HepG2 (cell line): Measurements from ENCODE around the gene SMIM45.
A peak's percentile ranks its signal among the peaks of the same experiment; 100 is the strongest.
"Not testable (repeated sequence)": the region's sequence is repeated elsewhere in the genome, so short reads cannot be mapped to it uniquely, and the experiment has no call there.

Source experiments
- ATAC-seq: fragments of 200-7000 bp; cut with Tn5 transposase; 3 replicates; pipeline ENCODE4 v1.9.1; 2020; ENCODE audit warnings: mild to moderate bottlenecking, moderate library complexity
- BruUV-seq: library from RNA; stranded (reverse); fragments of 400-500 nt; replicated peaks from 2 replicates; lab custom pipeline; 2021; lab: Mats Ljungman, UMichigan
- CTCF ChIA-PET: fragments of 300-600 bp; formaldehyde crosslinking; extraction: SDS; loops from one replicate; lab custom pipeline; 2021; ENCODE audit warnings: low total read pairs, inconsistent platforms, low intra/inter-chr PET ratio; lab: Yijun Ruan, JAX
- POLR2A ChIA-PET: fragments of 350-600 bp; sonication (Branson Sonifier 250); formaldehyde crosslinking; loops from one replicate; lab custom pipeline; 2020; ENCODE audit warnings: antibody characterized with exemption, inconsistent platforms; lab: Yijun Ruan, JAX
- DNase-seq: peaks from one replicate; pipeline ENCODE4 v3.0.0-alpha.2; 2015; ENCODE audit warnings: low spot score
- FAIRE-seq: peaks from 3 replicates; lab custom pipeline; 2011; peaks lifted over from hg19 to GRCh38; lab: Jason Lieb, UNC
- H2AFZ ChIP-seq: one replicate; pipeline ENCODE4 v1.6.1; 2011; ENCODE audit warnings: low read length, inconsistent platforms
- H3K27ac ChIP-seq: fragments of 300-600 bp; 3 replicates; pipeline ENCODE4 v1.8.0; 2011; ENCODE audit warnings: mixed run types, mild to moderate bottlenecking, mixed read lengths, low read length, inconsistent platforms; ENCODE audit not compliant: insufficient read depth; ENCODE audit errors: extremely low read length
- H3K27me3 ChIP-seq, 2 experiments: fragments of 200-600 bp in 1 of 2; 2 replicates in 1 of 2; 3 replicates in 1 of 2; pipeline versions ENCODE4 v1.6.0 to v1.8.0; 2011; ENCODE audit warnings: low read length in 2 of 2, mild to moderate bottlenecking in 2 of 2, moderate library complexity in 2 of 2, inconsistent platforms in 1 of 2; ENCODE audit not compliant: insufficient read depth in 2 of 2, control insufficient read depth in 1 of 2
- H3K36me3 ChIP-seq, 2 experiments: fragments of 200-600 bp in 1 of 2; replicated peaks in 1 of 2; 2 replicates in 1 of 2; 3 replicates in 1 of 2; pipeline versions ENCODE4 v1.5.1 to v1.8.0; 2011; ENCODE audit warnings: low read length in 2 of 2, inconsistent platforms in 1 of 2; ENCODE audit not compliant: insufficient read depth in 2 of 2, control insufficient read depth in 1 of 2
- H3K4me1 ChIP-seq: 2 replicates; pipeline ENCODE4 v1.5.1; 2012; ENCODE audit warnings: low read length, inconsistent platforms; ENCODE audit not compliant: insufficient read depth
- H3K4me2 ChIP-seq: 2 replicates; pipeline ENCODE4 v1.6.0; 2011; ENCODE audit warnings: low read depth, low read length, inconsistent platforms
- H3K4me3 ChIP-seq, 3 experiments: fragments of 200-600 bp in 1 of 3; sonication (generic), shearing (Covaris generic) in 1 of 3; replicated peaks in 1 of 3; 2 replicates each; pipeline ENCODE4 v1.5.1; 2011 to 2016; ENCODE audit warnings: low read length in 3 of 3, inconsistent platforms in 2 of 3, low read depth in 2 of 3, mild to moderate bottlenecking in 2 of 3, control low read depth in 1 of 3, mixed read lengths in 1 of 3; ENCODE audit not compliant: insufficient read depth in 1 of 3
- H3K79me2 ChIP-seq: one replicate; pipeline ENCODE4 v1.6.1; 2011; ENCODE audit warnings: low read length, inconsistent platforms; ENCODE audit not compliant: insufficient read depth
- H3K9ac ChIP-seq: 2 replicates; pipeline ENCODE4 v1.6.0; 2011; ENCODE audit warnings: mild to moderate bottlenecking, low read depth, low read length, inconsistent platforms; ENCODE audit not compliant: insufficient read depth
- H3K9me3 ChIP-seq: 2 replicates; pipeline ENCODE4 v1.5.1; 2012; ENCODE audit warnings: mild to moderate bottlenecking, low read length
- H4K20me1 ChIP-seq: 2 replicates; pipeline ENCODE4 v1.6.0; 2011; ENCODE audit warnings: inconsistent platforms, mild to moderate bottlenecking, low read length, moderate library complexity; ENCODE audit not compliant: insufficient read depth
- HNF4A ChIP-seq: sonication (generic); formaldehyde crosslinking; IDR thresholded peaks from 2 replicates; pipeline ENCODE4 v1.4.0; 2020; ENCODE audit warnings: missing genetic modification reagents
- NR2C2 ChIP-seq: sonication (generic); formaldehyde crosslinking; IDR thresholded peaks from 2 replicates; pipeline ENCODE4 v1.4.0; 2020; ENCODE audit warnings: missing genetic modification reagents, mild to moderate bottlenecking, moderate library complexity, borderline replicate concordance
- PITX1 ChIP-seq: sonication (generic); formaldehyde crosslinking; IDR thresholded peaks from 2 replicates; pipeline ENCODE4 v1.5.1; 2020; ENCODE audit warnings: mild to moderate bottlenecking, missing genetic modification reagents
- TBX3 ChIP-seq: fragments of 450-650 bp; IDR thresholded peaks from 2 replicates; pipeline ENCODE4 v1.6.1; 2017; ENCODE audit warnings: antibody characterized with exemption, mild to moderate bottlenecking, inconsistent platforms, borderline replicate concordance
- ZBED4 ChIP-seq: sonication (generic); formaldehyde crosslinking; IDR thresholded peaks from 2 replicates; pipeline ENCODE4 v1.4.0; 2020; ENCODE audit warnings: missing genetic modification reagents, borderline replicate concordance
- ZKSCAN5 ChIP-seq: sonication (generic); formaldehyde crosslinking; IDR thresholded peaks from 2 replicates; pipeline ENCODE4 v1.5.1; 2020; ENCODE audit warnings: mild to moderate bottlenecking, missing genetic modification reagents
- ZNF460 ChIP-seq: sonication (generic); formaldehyde crosslinking; IDR thresholded peaks from 2 replicates; pipeline ENCODE4 v1.5.1; 2020; ENCODE audit warnings: missing genetic modification reagents, mild to moderate bottlenecking, borderline replicate concordance
- ZNF660 ChIP-seq: sonication (generic); formaldehyde crosslinking; IDR thresholded peaks from 2 replicates; pipeline ENCODE4 v1.5.1; 2020; ENCODE audit warnings: mild to moderate bottlenecking, low read depth, missing genetic modification reagents, borderline replicate concordance
- ZNF687 ChIP-seq: sonication (generic); formaldehyde crosslinking; IDR thresholded peaks from 2 replicates; pipeline ENCODE4 v1.5.1; 2020; ENCODE audit warnings: mild to moderate bottlenecking, missing genetic modification reagents, moderate library complexity
- WGBS: methylation state at CpG from one replicate; pipeline ENCODE4 v1.1.6; 2017; ENCODE audit warnings: low lambda C conversion rate; 5-methylcytosine and 5-hydroxymethylcytosine counted together
- in situ Hi-C: cut with HindIII; loops from 2 replicates; pipeline ENCODE4 v1.10.0; 2017; ENCODE audit warnings: low pct_unique_long_range_greater_than_20kb; ENCODE audit not compliant: extremely low pct_ligation_motif_present
- intact Hi-C: fragments of 100-400 bp; cut with micrococcal nuclease; formaldehyde crosslinking; loops from one replicate; pipeline ENCODE4 v1.10.0; 2022; ENCODE audit not compliant: unreplicated experiment

Gene SMIM45

DNA sequence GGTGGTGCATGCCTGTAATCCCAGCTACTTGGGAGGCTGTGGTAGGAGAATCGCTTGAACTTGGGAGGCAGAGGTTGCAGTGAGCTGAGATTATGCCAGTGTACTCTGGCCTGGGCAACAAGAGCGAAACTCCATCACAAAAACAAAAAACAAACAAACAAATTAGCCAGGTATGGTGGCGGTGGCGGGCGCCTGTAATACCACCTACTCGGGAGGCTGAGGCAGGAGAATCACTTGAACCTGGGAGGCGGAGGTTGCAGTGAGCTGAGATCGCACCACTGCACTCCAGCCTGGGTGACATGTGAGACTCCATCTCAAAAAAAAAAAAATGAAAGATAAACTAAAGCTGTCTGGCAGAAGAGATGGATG lies 3.0 kb upstream of the SMIM45 start:
- ATAC-seq, DNase-seq, H3K27ac ChIP-seq, H3K9ac ChIP-seq, FAIRE-seq, in situ Hi-C loops, H3K9me3 ChIP-seq, H3K27me3 ChIP-seq, BruUV-seq, intact Hi-C loops, H2AFZ ChIP-seq, H4K20me1 ChIP-seq, POLR2A ChIA-PET, CTCF ChIA-PET: not testable (repeated sequence)
- Histone ChIP-seq H3K4me2 (peak overlapping the region; percentile 72), H3K4me1 (peaks cover 70% of the 10 kb centered on the region), H3K79me2 (peaks cover 13% of the 10 kb centered on the region), H3K36me3 (peaks cover 0 to 10% of the 10 kb centered on the region in 2 experiments; a peak in 1 of 5 replicates), H3K4me3 (peak overlapping the region in 1 of 3 experiments; percentile 51; a peak in 2 of 6 replicates)
- WGBS = 78% methylated on average over 8 of the region's 8 CpGs
- peak; percentile 39; the same call in 1 of the 2 replicates for TF ChIP-seq ZNF460

- in situ Hi-C loops = no loop called here
- no peaks in the 10 kb centered on the region for H4K20me1 ChIP-seq
- peak overlapping the region in 1 of 3 experiments; percentile 51; a peak in 2 of 6 replicates for H3K4me3 ChIP-seq
- POLR2A ChIA-PET = no interaction called here
- ATAC-seq (no peak), FAIRE-seq (no peak), DNase-seq (no peak)
- CTCF ChIA-PET = no interaction called here
- H3K9ac ChIP-seq = peak overlapping the region; percentile 34; the same call in 1 of the 2 replicates
- H3K79me2 ChIP-seq = peaks cover 12% of the 10 kb centered on the region
- 28% methylated on average over 7 of the region's 7 CpGs for WGBS
- BruUV-seq = no TSS peak
- H3K9me3 ChIP-seq = no peaks in the 10 kb centered on the region
- no peaks in the 10 kb centered on the region for H3K27me3 ChIP-seq
- H3K27ac ChIP-seq = peak overlapping the region; percentile 21
- intact Hi-C loops = no loop called here
- H2AFZ ChIP-seq = no peak overlapping the region
- H3K4me2 ChIP-seq = peak overlapping the region; percentile 72
- H3K4me1 ChIP-seq = peaks cover 65% of the 10 kb centered on the region
- peaks cover 0 to 7% of the 10 kb centered on the region in 2 experiments; a peak in 1 of 5 replicates for H3K36me3 ChIP-seq
- no peak for TF ChIP-seq ZNF660 (CRISPR knock-in tag)
- TF ChIP-seq ZNF687 (CRISPR knock-in tag) = peak; percentile 54
- peak; percentile 98 for TF ChIP-seq ZKSCAN5 (CRISPR knock-in tag)
- peak; percentile 58; the same call in 1 of the 2 replicates for TF ChIP-seq ZBED4 (CRISPR knock-in tag)
- no peak for TF ChIP-seq PITX1 (CRISPR knock-in tag)
- no peak for TF ChIP-seq NR2C2 (CRISPR knock-in tag)
- TF ChIP-seq HNF4A = peak; percentile 31; the same call in 1 of the 2 replicates
- TF ChIP-seq TBX3 = no peak
These were observed 2.5 kb upstream of the SMIM45 start for GRCh38 chr22:41949297-41949965.
